ENCODE measurements around the gene PTGES2.
A peak's percentile ranks its signal among the peaks of the same experiment; 100 is the strongest.

The PTGES2 gene

DNA sequence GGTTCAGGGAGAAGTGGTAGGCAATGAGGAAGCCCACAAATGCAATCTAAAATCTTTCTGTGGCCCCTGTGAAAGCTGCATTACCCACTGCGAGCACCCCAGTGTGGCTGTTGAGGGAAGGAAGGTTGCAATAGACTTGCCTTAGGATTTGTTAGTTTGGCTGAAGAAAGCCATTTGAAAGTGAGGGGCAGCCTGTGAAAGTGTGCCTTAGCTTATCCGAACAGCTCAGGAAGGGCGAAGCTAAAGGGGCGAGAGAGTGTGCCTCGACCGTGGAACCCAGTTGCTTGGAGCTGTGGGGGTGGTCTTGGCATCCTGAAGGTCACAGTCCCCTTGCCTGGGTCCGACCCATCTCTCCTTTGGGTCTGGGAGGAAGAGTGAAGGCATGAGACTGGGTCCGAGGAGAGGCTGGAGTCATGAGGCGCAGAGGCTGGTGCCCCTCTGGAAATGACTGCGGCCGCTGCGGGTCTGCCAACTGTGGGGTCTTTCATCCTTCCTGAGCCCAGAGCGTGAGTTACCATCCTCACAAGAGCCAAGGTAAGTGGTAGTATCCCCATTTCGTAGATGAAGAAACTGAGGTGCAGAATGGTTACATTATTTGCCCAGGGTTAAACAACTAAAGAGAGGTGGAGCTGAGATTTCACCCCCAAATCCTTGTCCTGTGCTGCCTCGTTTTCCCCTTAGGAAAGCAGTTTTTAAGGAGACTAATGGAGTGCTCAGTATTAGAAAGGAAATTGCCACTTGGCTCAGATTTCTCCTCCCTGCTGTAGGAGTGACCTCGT is 35.1 kb downstream of the PTGES2 start:
- Histone ChIP-seq H3K27me3 (no peaks in the 10 kb centered on the region), H3K4me1 (peaks cover 9 to 53% (median 40%) of the 10 kb centered on the region in 4 donors), H3K9me3 (no peaks in the 10 kb centered on the region), H3K27ac (peak overlapping the region; percentile 85 to 86), H3K36me3 (no peaks in the 10 kb centered on the region), H3K4me3 (no peak overlapping the region)
- TF ChIP-seq, protein P1, sequence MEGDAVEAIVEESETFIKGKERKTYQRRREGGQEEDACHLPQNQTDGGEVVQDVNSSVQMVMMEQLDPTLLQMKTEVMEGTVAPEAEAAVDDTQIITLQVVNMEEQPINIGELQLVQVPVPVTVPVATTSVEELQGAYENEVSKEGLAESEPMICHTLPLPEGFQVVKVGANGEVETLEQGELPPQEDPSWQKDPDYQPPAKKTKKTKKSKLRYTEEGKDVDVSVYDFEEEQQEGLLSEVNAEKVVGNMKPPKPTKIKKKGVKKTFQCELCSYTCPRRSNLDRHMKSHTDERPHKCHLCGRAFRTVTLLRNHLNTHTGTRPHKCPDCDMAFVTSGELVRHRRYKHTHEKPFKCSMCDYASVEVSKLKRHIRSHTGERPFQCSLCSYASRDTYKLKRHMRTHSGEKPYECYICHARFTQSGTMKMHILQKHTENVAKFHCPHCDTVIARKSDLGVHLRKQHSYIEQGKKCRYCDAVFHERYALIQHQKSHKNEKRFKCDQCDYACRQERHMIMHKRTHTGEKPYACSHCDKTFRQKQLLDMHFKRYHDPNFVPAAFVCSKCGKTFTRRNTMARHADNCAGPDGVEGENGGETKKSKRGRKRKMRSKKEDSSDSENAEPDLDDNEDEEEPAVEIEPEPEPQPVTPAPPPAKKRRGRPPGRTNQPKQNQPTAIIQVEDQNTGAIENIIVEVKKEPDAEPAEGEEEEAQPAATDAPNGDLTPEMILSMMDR (IDR thresholded peaks at IDR 0.05) = no peak
- DNase-seq = no peak
- intact Hi-C loops (cut with DNase I; ENCODE audit: low total_unique reads) = no loop called here

GRCh38 chr9:128091571-128091970 is 36.0 kb downstream of the PTGES2 start:
- no peak for DNase-seq
- H3K27me3 ChIP-seq = no peaks in the 10 kb centered on the region
- TF ChIP-seq, protein P1 (IDR thresholded peaks at IDR 0.05) = no peak
- peaks cover 9 to 48% (median 35%) of the 10 kb centered on the region in 4 donors for H3K4me1 ChIP-seq
- H3K4me3 ChIP-seq = peak overlapping the region; percentile 7 to 12
- intact Hi-C loops (cut with DNase I; ENCODE audit: low total_unique reads) = no loop called here
- H3K9me3 ChIP-seq = no peaks in the 10 kb centered on the region
- H3K27ac ChIP-seq = peak overlapping the region; percentile 85 to 86
- no peaks in the 10 kb centered on the region for H3K36me3 ChIP-seq

- peak; percentile 83 to 86 for DNase-seq
- intact Hi-C loops (cut with DNase I; ENCODE audit: low total_unique reads) = no loop called here
- H3K4me1 ChIP-seq = peaks cover 9 to 48% (median 35%) of the 10 kb centered on the region in 4 donors
Observed at GRCh38 chr9:128091144-128091543, 36.4 kb downstream of the PTGES2 start.

GRCh38 chr9:128089299-128089698 is 38.2 kb downstream of the PTGES2 start:
- no peak overlapping the region for H3K27ac ChIP-seq
- TF ChIP-seq, protein P1 (IDR thresholded peaks at IDR 0.05) = no peak
- DNase-seq = no peak
- H3K36me3 ChIP-seq = no peaks in the 10 kb centered on the region
- intact Hi-C loops (cut with DNase I; ENCODE audit: low total_unique reads) = no loop called here
- H3K4me1 ChIP-seq = peaks cover 3 to 37% (median 26%) of the 10 kb centered on the region in 4 donors
- no peaks in the 10 kb centered on the region for H3K27me3 ChIP-seq
- no peaks in the 10 kb centered on the region for H3K9me3 ChIP-seq
- H3K4me3 ChIP-seq = no peak overlapping the region

More at GRCh38 chr9:128091144-128091543, 36.4 kb downstream of the PTGES2 start:
- Histone ChIP-seq H3K4me3 (peak overlapping the region; percentile 7 to 12), H3K9me3 (no peaks in the 10 kb centered on the region), H3K36me3 (no peaks in the 10 kb centered on the region), H3K27ac (peak overlapping the region in 1 of 2 donors; percentile 86), H3K27me3 (no peaks in the 10 kb centered on the region)
- TF ChIP-seq, protein P1 (IDR thresholded peaks at IDR 0.05) = no peak

DNA sequence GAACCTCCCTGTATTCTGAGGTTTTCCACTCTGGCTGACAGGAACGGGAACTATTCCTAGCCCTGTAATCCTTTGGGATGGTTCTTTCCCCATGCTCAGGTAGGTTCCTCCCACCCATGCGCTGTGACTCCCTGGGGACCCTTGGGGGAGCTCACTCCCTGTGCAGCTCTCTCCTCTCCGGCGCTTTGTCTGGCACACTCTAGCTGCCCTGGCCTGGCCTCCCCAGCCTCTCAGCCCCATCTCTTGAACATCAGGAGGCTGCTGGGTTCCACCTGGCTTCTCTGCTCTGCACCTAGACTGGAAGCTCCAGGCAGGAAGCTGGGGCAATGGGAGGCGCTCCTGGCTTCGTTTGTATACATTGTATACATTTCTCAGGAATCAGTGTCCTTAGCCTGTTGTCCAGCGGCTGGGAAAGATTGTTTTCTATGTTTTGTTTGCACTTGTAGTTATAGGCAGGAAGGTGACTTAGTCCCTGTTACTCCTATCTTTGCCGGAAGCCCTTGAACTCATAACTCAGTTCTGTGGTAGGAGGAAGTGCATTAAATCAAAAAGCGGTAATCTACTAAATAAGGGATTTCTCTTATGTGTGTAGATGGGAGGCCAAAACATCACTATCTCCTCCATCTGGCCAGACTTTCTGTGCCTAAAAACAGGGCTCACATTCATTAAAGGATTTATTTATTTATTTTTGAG is 39.1 kb downstream of the PTGES2 start:
- TF ChIP-seq, protein P1 (IDR thresholded peaks at IDR 0.05) = no peak
- Histone ChIP-seq H3K4me1 (peaks cover 0 to 29% (median 19%) of the 10 kb centered on the region in 4 donors), H3K36me3 (no peaks in the 10 kb centered on the region), H3K4me3 (no peak overlapping the region), H3K9me3 (no peaks in the 10 kb centered on the region), H3K27me3 (no peaks in the 10 kb centered on the region), H3K27ac (no peak overlapping the region)
- DNase-seq = no peak
- intact Hi-C loops (cut with DNase I; ENCODE audit: low total_unique reads) = no loop called here

All from tibial artery (tissue), 4 donors.